ENCODE data around the gene IQSEC3. TPM values are rescaled to one million over a fixed set of nuclear protein-coding genes. Genes with fewer than 3 reads are reported as not detected.

The IQSEC3 gene
- total and polyA plus RNA-seq, 10 of the 15 experiments (the other 5 are each of a cell fraction or from before 2014, with no cell fraction given): not detected

DNA sequence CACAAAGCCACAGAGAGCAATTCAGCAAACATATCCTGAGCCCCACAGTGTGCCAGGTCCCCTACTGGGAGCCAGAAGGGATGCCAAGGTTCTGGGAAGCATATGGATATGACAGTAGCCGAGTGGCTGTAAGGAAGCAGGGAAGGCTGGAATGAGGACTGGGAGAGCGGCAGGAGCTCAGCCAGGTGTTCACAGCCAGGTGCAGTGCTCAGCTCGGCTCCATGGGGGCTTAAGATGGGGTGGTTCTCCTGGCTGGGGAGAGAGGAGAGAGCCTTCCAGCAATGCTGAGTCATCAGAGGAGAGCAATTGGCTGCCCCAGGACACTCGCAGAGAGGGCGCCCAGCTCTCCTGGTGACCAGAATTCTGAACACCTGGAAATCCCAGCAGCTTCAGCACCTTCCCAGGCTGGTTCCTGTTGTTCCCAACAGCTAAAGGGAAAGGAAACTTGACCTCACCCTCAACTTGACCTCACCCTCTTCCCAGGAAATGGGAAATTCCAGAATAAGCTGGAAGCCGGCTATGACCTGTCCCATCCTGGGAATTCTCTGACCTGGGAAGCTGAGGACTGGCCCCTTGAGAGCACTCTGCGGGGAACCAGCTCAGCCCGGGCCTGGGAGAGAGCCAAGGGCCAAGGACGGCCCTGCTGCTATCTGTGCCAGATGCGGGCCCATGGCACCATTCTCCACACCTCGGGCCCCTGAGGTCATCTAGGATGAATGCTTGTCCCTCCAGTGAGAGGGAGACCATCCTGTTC lies 112.7 kb downstream of the IQSEC3 start:
- BruUV-seq (replicated peaks): no TSS peak
- Histone ChIP-seq H3K36me3 (ENCODE audit: control insufficient read depth in 2 of 2, insufficient read depth in 2 of 2, low read length in 1 of 2) (no peaks in the 10 kb centered on the region), H3K9ac (ENCODE audit: control insufficient read depth, insufficient read depth, low read length) (no peak overlapping the region), H3K79me2 (ENCODE audit: control insufficient read depth, insufficient read depth, low read length) (no peaks in the 10 kb centered on the region), H3K9me3 (replicated peaks; ENCODE audit: control insufficient read depth, insufficient read depth, low read length) (no peaks in the 10 kb centered on the region), H4K20me1 (ENCODE audit: control insufficient read depth, insufficient read depth) (no peaks in the 10 kb centered on the region), H3K4me2 (ENCODE audit: control insufficient read depth, insufficient read depth) (no peak overlapping the region), H3K4me3 (no peak overlapping the region), H2AFZ (ENCODE audit: control insufficient read depth, low read depth, low read length) (no peak overlapping the region), H3K27ac (ENCODE audit: control insufficient read depth, insufficient read depth) (no peak overlapping the region), H3K4me1 (ENCODE audit: control insufficient read depth, insufficient read depth, low read length) (peaks cover 5% of the 10 kb centered on the region), H3K27me3 (replicated peaks in 1 of 2; ENCODE audit: control insufficient read depth in 2 of 2, insufficient read depth in 2 of 2, low read length in 1 of 2) (no peaks in the 10 kb centered on the region; a peak in 1 of 4 replicates)
- DNase-seq (ENCODE audit: low read depth, low spot score) (no peak), FAIRE-seq (no peak), ATAC-seq (no peak)
- ChIA-PET RAD21 (ENCODE audit: unreplicated experiment) (no interaction called here), SMC1A (ENCODE audit: uncharacterized antibody, unreplicated experiment) (interaction anchor here (0.6 kb wide), 1 partner anchor 68 kb away, joined by 3 read pairs; no protein-coding TSS in a partner anchor), CTCF (no interaction called here), POLR2A (no interaction called here)
- 47% methylated on average over 11 of the region's 11 CpGs for WGBS (ENCODE audit: insufficient coverage, insufficient replicate concordance, low lambda C conversion rate, missing lambda C conversion rate)
- intact Hi-C loops (cut with micrococcal nuclease; ENCODE audit: unreplicated experiment): no loop called here
- no peak for TF ChIP-seq MXI1 (IDR thresholded peaks at IDR 0.05; ENCODE audit: low read depth, low read length)
- in situ Hi-C loops (cut with MboI): no loop called here

GRCh38 chr12:179885-180284 lies 113.3 kb downstream of the IQSEC3 start:
- no TSS peak for BruUV-seq (replicated peaks)
- ATAC-seq (no peak), DNase-seq (ENCODE audit: low read depth, low spot score) (no peak), FAIRE-seq (no peak)
- Histone ChIP-seq H3K4me1 (ENCODE audit: control insufficient read depth, insufficient read depth, low read length) (peaks cover 5% of the 10 kb centered on the region), H3K9ac (ENCODE audit: control insufficient read depth, insufficient read depth, low read length) (no peak overlapping the region), H3K9me3 (replicated peaks; ENCODE audit: control insufficient read depth, insufficient read depth, low read length) (no peaks in the 10 kb centered on the region), H2AFZ (ENCODE audit: control insufficient read depth, low read depth, low read length) (no peak overlapping the region), H3K79me2 (ENCODE audit: control insufficient read depth, insufficient read depth, low read length) (no peaks in the 10 kb centered on the region), H3K27ac (ENCODE audit: control insufficient read depth, insufficient read depth) (no peak overlapping the region), H3K36me3 (ENCODE audit: control insufficient read depth in 2 of 2, insufficient read depth in 2 of 2, low read length in 1 of 2) (no peaks in the 10 kb centered on the region), H4K20me1 (ENCODE audit: control insufficient read depth, insufficient read depth) (no peaks in the 10 kb centered on the region), H3K27me3 (replicated peaks in 1 of 2; ENCODE audit: control insufficient read depth in 2 of 2, insufficient read depth in 2 of 2, low read length in 1 of 2) (no peaks in the 10 kb centered on the region; a peak in 1 of 4 replicates), H3K4me3 (no peak overlapping the region), H3K4me2 (ENCODE audit: control insufficient read depth, insufficient read depth) (no peak overlapping the region)
- ChIA-PET POLR2A (no interaction called here), CTCF (no interaction called here), RAD21 (ENCODE audit: unreplicated experiment) (no interaction called here), SMC1A (ENCODE audit: uncharacterized antibody, unreplicated experiment) (interaction anchor here (0.6 kb wide), 1 partner anchor 69 kb away, joined by 3 read pairs; no protein-coding TSS in a partner anchor)
- 45% methylated on average over 5 of the region's 5 CpGs for WGBS (ENCODE audit: insufficient coverage, insufficient replicate concordance, low lambda C conversion rate, missing lambda C conversion rate)
- no peak for TF ChIP-seq CTCF (IDR thresholded peaks at IDR 0.05 in 2 of 3, conservative IDR thresholded peaks at IDR 0.05 in 1 of 3; ENCODE audit: control insufficient read depth in 2 of 3, extremely low read depth in 1 of 3, insufficient read depth in 1 of 3, low read depth in 3 of 3, low read length in 3 of 3)
- TF ChIP-seq SRF (IDR thresholded peaks at IDR 0.05; ENCODE audit: low read depth in 2 of 2, low read length in 2 of 2): no peak
- TF ChIP-seq PRDM15 (CRISPR knock-in tag; IDR thresholded peaks at IDR 0.05): no peak
- TF ChIP-seq EGR1 (IDR thresholded peaks at IDR 0.05; ENCODE audit: borderline replicate concordance in 1 of 2, low read depth in 2 of 2, low read length in 2 of 2): no peak
- no peak for TF ChIP-seq MTA2 (IDR thresholded peaks at IDR 0.05; ENCODE audit: low read depth)
- TF ChIP-seq, protein P1, sequence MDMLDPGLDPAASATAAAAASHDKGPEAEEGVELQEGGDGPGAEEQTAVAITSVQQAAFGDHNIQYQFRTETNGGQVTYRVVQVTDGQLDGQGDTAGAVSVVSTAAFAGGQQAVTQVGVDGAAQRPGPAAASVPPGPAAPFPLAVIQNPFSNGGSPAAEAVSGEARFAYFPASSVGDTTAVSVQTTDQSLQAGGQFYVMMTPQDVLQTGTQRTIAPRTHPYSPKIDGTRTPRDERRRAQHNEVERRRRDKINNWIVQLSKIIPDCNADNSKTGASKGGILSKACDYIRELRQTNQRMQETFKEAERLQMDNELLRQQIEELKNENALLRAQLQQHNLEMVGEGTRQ (IDR thresholded peaks at IDR 0.05; ENCODE audit: borderline replicate concordance, low read depth, low read length): no peak
- TF ChIP-seq IRF4 (IDR thresholded peaks at IDR 0.05; ENCODE audit: low read depth, low read length): no peak
- no peak for TF ChIP-seq ATF7 (IDR thresholded peaks at IDR 0.05; ENCODE audit: low read depth)
- TF ChIP-seq GATAD2B (conservative IDR thresholded peaks at IDR 0.05; ENCODE audit: low read depth): no peak
- in situ Hi-C loops (cut with MboI): no loop called here
- intact Hi-C loops (cut with micrococcal nuclease; ENCODE audit: unreplicated experiment): no loop called here
